NCI-H1694 treated with DMSO at 0.1 percent for 48 hours (cell line): ENCODE results near the gene KCTD6.

Experiments
- DNase-seq: peaks from one replicate; lab custom pipeline; 2025; lab: John Stamatoyannopoulos, UW

KCTD6 gene

GRCh38 chr3:58491506-58492402, at the start of gene KCTD6:
Gene KCTD6, plus strand, starts transcription at chr3:58492096. Its CDS starts 6,660 bp downstream, at chr3:58498756.
- no peak for DNase-seq

DNA sequence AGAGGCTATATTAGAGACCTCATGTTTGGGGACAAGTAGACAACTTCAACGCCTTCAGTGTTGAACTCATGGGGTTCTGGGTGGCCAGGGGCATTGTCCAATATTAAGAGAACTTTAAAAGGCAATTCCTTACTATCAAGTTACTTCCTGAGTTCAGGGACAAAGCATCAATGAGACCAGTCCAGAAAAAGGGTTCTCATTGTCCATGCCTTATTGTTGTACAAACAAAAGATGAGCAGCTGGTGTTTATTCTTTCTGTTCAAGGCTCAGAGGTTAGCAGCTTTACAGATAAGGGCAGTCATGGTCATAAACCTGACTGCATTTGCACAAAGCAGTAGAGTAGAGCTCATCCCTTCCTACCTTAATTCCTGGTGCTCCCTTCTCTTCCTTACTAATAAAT, 39.7 kb upstream of the KCTD6 start:
- no peak for DNase-seq

DNA sequence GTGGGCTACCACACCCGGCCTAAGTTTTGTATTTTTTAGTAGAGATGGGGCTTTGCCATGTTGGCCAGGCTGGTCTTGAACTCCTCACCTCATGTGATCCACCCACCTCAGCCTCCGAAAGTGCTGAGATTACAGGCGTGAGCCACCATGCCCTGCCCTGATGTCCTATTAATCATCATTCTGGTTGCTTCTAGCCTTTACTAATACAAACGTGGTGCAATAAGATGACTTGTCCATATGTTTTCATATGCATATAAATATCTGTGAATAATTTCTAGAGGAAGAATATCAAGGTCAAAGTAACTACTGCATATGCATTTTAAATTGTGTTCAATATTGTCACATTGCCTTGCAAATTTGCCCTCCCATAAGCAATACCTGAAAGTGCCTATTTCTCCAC, 32.7 kb upstream of the KCTD6 start:
- no peak for DNase-seq

- no peak for DNase-seq
These were observed 29.1 kb upstream of the KCTD6 start for GRCh38 chr3:58462829-58463180.

- DNase-seq: peak; percentile 33
These were observed 28.5 kb upstream of the KCTD6 start for GRCh38 chr3:58463181-58463941.

- DNase-seq: no peak
These were observed 28.0 kb upstream of the KCTD6 start for GRCh38 chr3:58463942-58464271.

DNA sequence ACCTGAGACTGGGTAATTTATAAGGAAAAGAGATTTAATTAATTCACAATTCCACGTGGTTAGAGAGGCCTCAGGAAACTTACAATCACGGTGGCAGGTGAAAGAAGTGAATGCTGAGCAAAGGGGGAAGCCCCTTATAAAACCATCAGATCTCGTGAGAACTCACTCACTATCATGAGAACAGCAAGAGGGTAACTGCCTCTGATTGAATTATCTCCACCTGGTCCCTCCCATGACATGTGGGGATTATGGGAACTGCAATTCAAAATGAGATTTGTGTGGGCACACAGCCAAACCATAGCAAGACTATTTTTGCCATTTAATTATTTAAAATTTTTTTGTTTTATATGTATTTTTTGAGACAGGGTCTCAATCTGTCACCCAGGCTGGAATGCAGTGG, 27.0 kb upstream of the KCTD6 start:
- DNase-seq: no peak

DNA sequence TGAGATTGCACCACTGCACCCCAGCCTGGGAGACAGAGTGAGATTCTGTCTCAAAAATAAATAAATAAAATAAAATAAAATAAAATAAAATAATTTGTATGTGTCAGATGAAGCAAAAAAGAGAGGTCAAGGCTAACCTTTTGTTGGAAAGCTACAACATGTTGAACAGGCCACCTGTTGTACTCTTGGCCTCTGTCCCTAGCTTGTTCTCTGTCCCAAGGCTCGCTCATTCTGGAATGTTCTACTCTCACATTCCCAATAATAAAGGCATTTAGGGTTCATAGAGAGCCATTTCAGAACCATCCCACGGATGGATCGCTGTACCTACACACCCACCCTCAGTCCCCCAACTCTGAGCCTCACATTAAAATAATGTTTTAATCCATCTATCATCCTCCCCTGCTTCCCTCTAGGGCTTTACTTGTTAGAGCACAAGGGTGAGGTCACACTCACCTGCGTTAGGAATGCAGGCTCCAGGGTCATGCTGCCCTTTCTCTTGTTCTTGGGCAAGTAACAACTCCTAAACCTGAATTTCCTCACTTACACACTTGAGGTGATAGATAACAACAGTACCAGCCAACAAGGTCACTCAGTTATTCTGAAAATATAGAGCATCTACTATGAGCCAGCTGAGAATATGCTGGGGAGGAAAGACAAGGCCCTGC, 24.9 kb upstream of the KCTD6 start:
- DNase-seq: no peak

GRCh38 chr3:58469096-58469495, 22.8 kb upstream of the KCTD6 start:
- DNase-seq: no peak

DNA sequence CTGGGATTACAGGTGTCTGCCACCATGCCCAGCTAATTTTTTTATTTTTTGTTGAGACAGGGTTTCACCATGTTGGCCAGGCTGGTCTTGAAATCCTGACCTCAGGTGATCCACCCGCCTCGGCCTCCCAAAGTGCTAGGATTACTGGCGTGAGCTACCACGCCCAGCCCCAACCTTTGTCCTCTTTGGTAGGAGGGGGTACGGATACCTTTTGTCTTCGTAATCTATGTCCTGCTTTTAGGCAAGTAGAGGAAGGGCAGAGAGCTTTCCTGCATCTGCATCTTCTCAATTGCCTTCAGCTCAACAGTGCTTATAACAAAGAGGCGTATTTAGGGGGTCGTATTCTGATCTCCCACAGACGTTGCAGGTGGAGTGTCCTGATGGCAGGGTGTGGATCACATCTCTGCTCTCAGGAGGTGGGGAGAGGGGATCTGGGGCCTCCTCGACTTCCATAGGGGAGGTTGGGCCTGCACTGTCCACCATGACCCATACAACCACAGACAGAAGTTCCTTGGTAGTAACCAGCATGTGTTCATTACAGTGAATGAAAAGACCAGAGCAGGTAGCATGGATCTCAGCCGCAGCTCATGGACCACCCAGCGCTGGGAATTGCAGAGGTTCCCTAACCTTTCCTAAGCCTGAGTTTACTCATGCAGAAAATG, 21.4 kb upstream of the KCTD6 start:
- DNase-seq: no peak

DNA sequence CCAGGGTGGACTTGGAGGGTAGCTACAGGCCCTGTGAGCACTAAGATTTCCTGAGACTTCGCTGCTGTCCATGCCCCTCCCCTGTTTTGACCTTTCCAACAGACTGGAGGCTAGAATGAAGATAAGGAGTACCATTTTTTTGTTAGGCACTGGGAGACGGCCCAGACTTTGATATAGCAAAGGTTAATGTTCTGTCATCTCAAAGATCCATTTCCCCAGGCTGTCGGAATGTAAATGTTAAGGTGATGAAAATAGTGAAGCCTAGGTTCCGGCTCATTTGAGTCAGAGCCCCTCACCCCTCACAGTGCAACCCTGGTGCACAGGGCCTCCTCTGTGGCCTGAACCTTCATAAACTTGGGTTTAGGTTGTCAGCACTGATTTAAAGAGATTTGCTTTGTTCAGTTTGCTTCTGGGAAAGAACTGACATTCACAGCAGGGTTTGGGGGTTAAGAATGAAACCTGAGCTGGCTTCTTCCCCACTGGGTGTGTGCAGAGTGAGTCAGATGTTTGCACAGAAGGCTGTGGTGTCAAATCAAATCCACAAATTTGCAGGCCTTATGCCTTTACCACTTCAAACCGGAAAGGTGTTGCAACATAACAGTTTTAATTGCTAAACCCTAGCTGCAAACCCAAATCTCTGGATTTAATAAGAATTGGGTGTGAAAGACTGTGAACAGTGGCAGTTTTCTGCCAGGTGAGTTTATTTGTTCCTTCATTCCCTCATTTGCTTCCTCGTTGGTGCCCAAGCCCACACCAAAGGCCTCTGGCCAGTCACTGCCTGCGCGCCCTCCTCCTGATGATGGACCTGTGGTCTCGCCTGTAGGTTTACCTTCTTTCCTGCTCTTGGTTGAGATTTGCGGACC, 20.6 kb upstream of the KCTD6 start:
- peak; percentile 45 for DNase-seq

- no peak for DNase-seq
These were observed 18.6 kb upstream of the KCTD6 start for GRCh38 chr3:58473275-58473674.

- DNase-seq: no peak
These were observed 17.5 kb upstream of the KCTD6 start for GRCh38 chr3:58474348-58474911.

GRCh38 chr3:58474967-58475578, 16.8 kb upstream of the KCTD6 start:
- DNase-seq: no peak

- no peak for DNase-seq
These were observed 13.1 kb upstream of the KCTD6 start for GRCh38 chr3:58478781-58479180.

DNA sequence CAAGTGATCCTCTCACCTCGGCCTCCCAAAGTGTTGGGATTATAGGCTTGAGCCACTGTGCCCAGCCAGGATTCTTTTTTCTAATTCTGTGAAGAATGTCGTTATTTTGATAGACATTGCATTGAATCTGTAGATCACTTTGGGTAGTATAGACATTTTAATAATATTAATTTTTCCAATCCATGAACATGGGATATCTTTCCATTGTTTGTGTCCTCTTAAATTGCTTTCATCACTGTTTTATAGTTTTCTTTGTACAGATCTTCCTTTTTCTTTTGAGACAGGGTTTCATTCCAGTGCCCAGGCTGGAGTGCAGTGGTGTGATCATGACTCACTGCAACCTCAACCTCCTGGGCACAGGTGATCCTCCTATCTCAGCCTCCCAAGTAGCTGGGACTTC, 11.6 kb upstream of the KCTD6 start:
- DNase-seq: no peak

GRCh38 chr3:58482917-58483636, 8.8 kb upstream of the KCTD6 start:
- no peak for DNase-seq

GRCh38 chr3:58484045-58484721, 7.7 kb upstream of the KCTD6 start:
- no peak for DNase-seq

DNA sequence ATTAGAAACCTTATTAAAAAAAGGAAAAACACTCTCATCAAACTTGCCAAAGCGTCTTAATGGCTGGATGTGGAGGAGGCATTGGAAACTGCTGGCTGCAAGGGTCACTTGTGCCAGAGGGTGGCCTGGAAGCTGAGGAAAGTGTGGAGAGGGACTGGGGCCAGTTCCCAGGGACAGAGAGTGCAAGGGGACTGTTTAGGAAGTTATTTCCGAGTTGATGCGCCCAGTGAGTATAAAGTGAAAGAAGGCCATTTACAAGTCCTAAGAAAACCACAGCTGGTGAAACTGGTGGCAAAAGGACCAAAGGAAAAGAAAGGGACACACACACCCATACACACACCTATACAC, 7.2 kb upstream of the KCTD6 start:
- DNase-seq: no peak
